Neural cell (in vitro differentiated cells): ENCODE results near the gene VSNL1.

ENCODE experiments used
- EP300 ChIP-seq: fragments of 450-650 bp; conservative IDR thresholded peaks from 2 replicates; pipeline ENCODE4 v1.6.1; 2014; ENCODE audit warnings: antibody characterized with exemption, mild to moderate bottlenecking, moderate library complexity; ENCODE audit not compliant: poor library complexity, severe bottlenecking
- EZH2 ChIP-seq: fragments of 200-600, 300-800 bp; shearing (Covaris generic), sonication (generic); IDR thresholded peaks from 2 replicates; pipeline ENCODE4 v1.6.1; 2014; ENCODE audit warnings: antibody characterized with exemption, low read length, borderline replicate concordance, mild to moderate bottlenecking; ENCODE audit not compliant: insufficient read depth, poor library complexity, severe bottlenecking
- TF ChIP-seq, protein P1 (sequence below): fragments of 450-650 bp; IDR thresholded peaks from 2 replicates; pipeline ENCODE4 v1.5.1; 2014; ENCODE audit warnings: antibody characterized with exemption, mild to moderate bottlenecking, moderate library complexity; ENCODE audit not compliant: poor library complexity, severe bottlenecking

DNA sequence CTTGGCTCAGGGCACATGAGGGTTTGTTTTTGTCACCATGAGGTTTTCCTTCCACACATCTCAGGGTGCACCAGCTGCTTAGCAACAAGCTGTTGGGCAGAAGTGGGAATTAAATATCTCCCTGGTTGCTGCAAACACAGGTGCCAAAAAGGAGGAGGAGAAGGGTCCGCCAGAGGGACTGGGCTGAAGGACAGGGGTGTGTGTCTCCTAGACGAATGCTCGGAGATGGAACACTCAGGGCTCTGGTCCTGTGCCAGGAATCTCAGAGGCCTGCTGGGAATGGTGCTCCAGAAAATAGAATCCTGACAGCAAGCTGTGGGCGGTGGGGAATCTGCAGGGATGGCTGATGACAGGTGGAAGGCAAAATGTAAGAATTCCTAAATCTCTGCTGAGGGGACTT is 94.5 kb downstream of the VSNL1 start:
- TF ChIP-seq, protein P1, sequence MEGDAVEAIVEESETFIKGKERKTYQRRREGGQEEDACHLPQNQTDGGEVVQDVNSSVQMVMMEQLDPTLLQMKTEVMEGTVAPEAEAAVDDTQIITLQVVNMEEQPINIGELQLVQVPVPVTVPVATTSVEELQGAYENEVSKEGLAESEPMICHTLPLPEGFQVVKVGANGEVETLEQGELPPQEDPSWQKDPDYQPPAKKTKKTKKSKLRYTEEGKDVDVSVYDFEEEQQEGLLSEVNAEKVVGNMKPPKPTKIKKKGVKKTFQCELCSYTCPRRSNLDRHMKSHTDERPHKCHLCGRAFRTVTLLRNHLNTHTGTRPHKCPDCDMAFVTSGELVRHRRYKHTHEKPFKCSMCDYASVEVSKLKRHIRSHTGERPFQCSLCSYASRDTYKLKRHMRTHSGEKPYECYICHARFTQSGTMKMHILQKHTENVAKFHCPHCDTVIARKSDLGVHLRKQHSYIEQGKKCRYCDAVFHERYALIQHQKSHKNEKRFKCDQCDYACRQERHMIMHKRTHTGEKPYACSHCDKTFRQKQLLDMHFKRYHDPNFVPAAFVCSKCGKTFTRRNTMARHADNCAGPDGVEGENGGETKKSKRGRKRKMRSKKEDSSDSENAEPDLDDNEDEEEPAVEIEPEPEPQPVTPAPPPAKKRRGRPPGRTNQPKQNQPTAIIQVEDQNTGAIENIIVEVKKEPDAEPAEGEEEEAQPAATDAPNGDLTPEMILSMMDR: no peak
- TF ChIP-seq EP300 (no peak), EZH2 (no peak)
